Measurements from ENCODE around the gene ASB4. TPM values are rescaled to one million over a fixed set of nuclear protein-coding genes. Genes with fewer than 3 reads are reported as not detected.
"Not testable (repeated sequence)": the region's sequence is repeated elsewhere in the genome, so short reads cannot be mapped to it uniquely, and the experiment has no call there.

ASB4 gene
- total RNA-seq, 4 donors from 2014 or later = 0.19 TPM; not detected in 3

- H3K4me1 ChIP-seq = no peaks in the 10 kb centered on the region
- no peak for TF ChIP-seq POLR2A (IDR thresholded peaks at IDR 0.05)
- TF ChIP-seq, protein P1, sequence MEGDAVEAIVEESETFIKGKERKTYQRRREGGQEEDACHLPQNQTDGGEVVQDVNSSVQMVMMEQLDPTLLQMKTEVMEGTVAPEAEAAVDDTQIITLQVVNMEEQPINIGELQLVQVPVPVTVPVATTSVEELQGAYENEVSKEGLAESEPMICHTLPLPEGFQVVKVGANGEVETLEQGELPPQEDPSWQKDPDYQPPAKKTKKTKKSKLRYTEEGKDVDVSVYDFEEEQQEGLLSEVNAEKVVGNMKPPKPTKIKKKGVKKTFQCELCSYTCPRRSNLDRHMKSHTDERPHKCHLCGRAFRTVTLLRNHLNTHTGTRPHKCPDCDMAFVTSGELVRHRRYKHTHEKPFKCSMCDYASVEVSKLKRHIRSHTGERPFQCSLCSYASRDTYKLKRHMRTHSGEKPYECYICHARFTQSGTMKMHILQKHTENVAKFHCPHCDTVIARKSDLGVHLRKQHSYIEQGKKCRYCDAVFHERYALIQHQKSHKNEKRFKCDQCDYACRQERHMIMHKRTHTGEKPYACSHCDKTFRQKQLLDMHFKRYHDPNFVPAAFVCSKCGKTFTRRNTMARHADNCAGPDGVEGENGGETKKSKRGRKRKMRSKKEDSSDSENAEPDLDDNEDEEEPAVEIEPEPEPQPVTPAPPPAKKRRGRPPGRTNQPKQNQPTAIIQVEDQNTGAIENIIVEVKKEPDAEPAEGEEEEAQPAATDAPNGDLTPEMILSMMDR (IDR thresholded peaks at IDR 0.05) = no peak
- no peak overlapping the region for H3K27ac ChIP-seq
- intact Hi-C loops (cut with DNase I) = no loop called here
- 62 to 74% methylated on average over 2 of the region's 2 CpGs for WGBS, 2 donors
- no peaks in the 10 kb centered on the region for H3K9me3 ChIP-seq
- H3K36me3 ChIP-seq = no peaks in the 10 kb centered on the region
- no peak for DNase-seq
- no peak overlapping the region for H3K4me3 ChIP-seq
- H3K27me3 ChIP-seq = no peaks in the 10 kb centered on the region
Measured at GRCh38 chr7:95444796-95445195, 40.9 kb upstream of the ASB4 start.

- H3K4me3 ChIP-seq = no peak overlapping the region
- H3K27ac ChIP-seq = no peak overlapping the region
- H3K36me3 ChIP-seq = no peaks in the 10 kb centered on the region
- WGBS, 2 donors = 89 to 94% methylated on average over 3 of the region's 3 CpGs
- no peaks in the 10 kb centered on the region for H3K9me3 ChIP-seq
- intact Hi-C loops (cut with DNase I) = no loop called here
- no peaks in the 10 kb centered on the region for H3K27me3 ChIP-seq
- no peak for DNase-seq
- no peaks in the 10 kb centered on the region for H3K4me1 ChIP-seq
- TF ChIP-seq, protein P1 (IDR thresholded peaks at IDR 0.05) = no peak
- TF ChIP-seq POLR2A (IDR thresholded peaks at IDR 0.05) = no peak
Measured at GRCh38 chr7:95446618-95447017, 39.1 kb upstream of the ASB4 start.

- Histone ChIP-seq H3K4me3 (no peak overlapping the region), H3K4me1 (no peaks in the 10 kb centered on the region), H3K27me3 (no peaks in the 10 kb centered on the region), H3K36me3 (no peaks in the 10 kb centered on the region), H3K27ac (no peak overlapping the region), H3K9me3 (no peaks in the 10 kb centered on the region)
- intact Hi-C loops (cut with DNase I) = no loop called here
- TF ChIP-seq POLR2A (IDR thresholded peaks at IDR 0.05) = no peak
- TF ChIP-seq, protein P1 (IDR thresholded peaks at IDR 0.05) = no peak
- WGBS, 2 donors = 65 to 68% methylated on average over 2 of the region's 2 CpGs
- DNase-seq = no peak
Measured at GRCh38 chr7:95454438-95455045, 31.2 kb upstream of the ASB4 start.

- H3K4me1 ChIP-seq = no peaks in the 10 kb centered on the region
- H3K27me3 ChIP-seq = no peaks in the 10 kb centered on the region
- DNase-seq = no peak
- peaks cover 0 to 7% (median 0%) of the 10 kb centered on the region in 3 donors for H3K9me3 ChIP-seq
- H3K27ac ChIP-seq = no peak overlapping the region
- intact Hi-C loops (cut with DNase I) = no loop called here
- no peaks in the 10 kb centered on the region for H3K36me3 ChIP-seq
- TF ChIP-seq POLR2A (IDR thresholded peaks at IDR 0.05) = no peak
- TF ChIP-seq, protein P1 (IDR thresholded peaks at IDR 0.05) = no peak
- no peak overlapping the region for H3K4me3 ChIP-seq
Measured at GRCh38 chr7:95457947-95458346, 27.8 kb upstream of the ASB4 start.

DNA sequence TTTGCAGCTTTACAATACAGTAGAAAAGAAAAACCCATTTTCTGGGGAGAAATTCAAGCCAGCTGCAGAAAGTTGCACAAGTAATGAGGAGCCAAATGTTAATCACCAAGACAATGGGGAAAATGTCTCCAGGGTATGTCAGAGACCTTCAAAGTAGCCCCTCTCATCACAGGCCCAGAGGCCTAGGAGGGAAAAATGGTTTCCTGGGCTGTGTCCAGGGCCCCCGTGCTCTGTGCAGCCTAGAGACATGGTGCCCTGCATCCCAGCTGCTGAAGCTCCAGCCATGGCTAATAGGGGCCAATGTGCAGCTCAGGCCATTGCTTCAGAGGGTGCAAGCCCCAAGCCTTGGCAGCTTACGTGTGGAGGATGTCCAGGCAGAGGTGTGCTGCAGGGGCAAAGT, 25.1 kb upstream of the ASB4 start:
- H3K36me3 ChIP-seq; DNase-seq; H3K9me3 ChIP-seq; H3K27me3 ChIP-seq; H3K4me3 ChIP-seq; intact Hi-C loops (cut with DNase I); H3K4me1 ChIP-seq; H3K27ac ChIP-seq: not testable (repeated sequence)
- 75 to 94% methylated on average over 1 to 2 of the region's 2 CpGs for WGBS, 2 donors

All from esophagus squamous epithelium (tissue), 5 donors.